Panc1 (cell line): Measurements from ENCODE around the gene PIAS1. TPM values are rescaled to one million over a fixed set of nuclear protein-coding genes. Genes with fewer than 3 reads are reported as not detected.

Experiments
- ATAC-seq: fragments of 200-7000 bp; cut with Tn5 transposase; 2 replicates; pipeline ENCODE4 v1.9.1; 2020; ENCODE audit warnings: mild to moderate bottlenecking, moderate library complexity
- BruUV-seq: library from RNA; stranded (reverse); fragments of 400-500 nt; replicated peaks from 2 replicates; lab custom pipeline; 2021; lab: Mats Ljungman, UMichigan
- CTCF ChIA-PET: fragments of 300-600 bp; sonication (Branson Sonifier 250); formaldehyde crosslinking; loops from one replicate; lab custom pipeline; 2022; ENCODE audit warnings: antibody characterized with exemption; lab: Charles Lee
- POLR2A ChIA-PET: fragments of 300-600 bp; sonication (Branson Sonifier 250); formaldehyde crosslinking; loops from one replicate; lab custom pipeline; 2022; ENCODE audit warnings: antibody characterized with exemption; lab: Charles Lee
- DNase-seq: peaks from one replicate; pipeline ENCODE4 v3.0.0-alpha.2; 2010; ENCODE audit warnings: low read depth, low spot score
- H3K27ac ChIP-seq: 2 replicates; pipeline ENCODE4 v1.5.1; 2011; ENCODE audit warnings: mild to moderate bottlenecking, low read length, inconsistent platforms
- H3K27me3 ChIP-seq: fragments of 200-500 bp; sonication (Bioruptor generic); 2 replicates; pipeline ENCODE4 v1.6.0; 2014; ENCODE audit warnings: low read length, inconsistent platforms; ENCODE audit not compliant: control insufficient read depth, insufficient read depth
- H3K36me3 ChIP-seq: fragments of 200-500 bp; sonication (Bioruptor generic); 2 replicates; pipeline ENCODE4 v1.5.1; 2014; ENCODE audit warnings: inconsistent platforms, mild to moderate bottlenecking, low read length, moderate library complexity; ENCODE audit not compliant: control insufficient read depth, insufficient read depth
- H3K4me1 ChIP-seq: 2 replicates; pipeline ENCODE4 v1.5.1; 2011; ENCODE audit warnings: inconsistent platforms, mild to moderate bottlenecking, low read length, moderate library complexity; ENCODE audit not compliant: control insufficient read depth, insufficient read depth
- H3K4me3 ChIP-seq, 2 experiments: 2 replicates each; pipeline ENCODE4 v1.5.1; 2011 to 2012; ENCODE audit warnings: low read depth in 2 of 2, low read length in 2 of 2, mild to moderate bottlenecking in 2 of 2, inconsistent platforms in 1 of 2, moderate library complexity in 1 of 2
- H3K9me3 ChIP-seq: fragments of 200-500 bp; sonication (Bioruptor generic); 2 replicates; pipeline ENCODE4 v1.5.1; 2014; ENCODE audit warnings: low read depth, mild to moderate bottlenecking, inconsistent platforms, low read length, moderate library complexity; ENCODE audit not compliant: control insufficient read depth, insufficient read depth
- POLR2AphosphoS5 ChIP-seq: IDR thresholded peaks from 2 replicates; pipeline ENCODE4 v1.6.1; 2012; ENCODE audit warnings: mild to moderate bottlenecking, low read depth, low read length, moderate library complexity
- SIN3A ChIP-seq: IDR thresholded peaks from 2 replicates; pipeline ENCODE4 v1.6.1; 2012; ENCODE audit warnings: low read depth, mild to moderate bottlenecking, low read length, moderate library complexity, borderline replicate concordance; ENCODE audit not compliant: insufficient read depth
- TCF7L2 ChIP-seq: IDR thresholded peaks from 2 replicates; pipeline ENCODE4 v1.6.1; 2011; ENCODE audit warnings: mild to moderate bottlenecking, low read depth, low read length, inconsistent platforms
- in situ Hi-C: cut with HindIII; loops from 2 replicates; pipeline ENCODE4 v1.10.0; 2016; ENCODE audit warnings: low sequenced_read_pairs, low pct_unique_long_range_greater_than_20kb
- intact Hi-C: fragments of 100-400 bp; cut with micrococcal nuclease; formaldehyde crosslinking; loops from one replicate; pipeline ENCODE4 v1.10.0; 2022; ENCODE audit not compliant: unreplicated experiment
- total RNA-seq: library from RNA; stranded (reverse); gene quantifications from one replicate; pipeline ENCODE4 v1.2.1, GENCODE V29; 2021; ENCODE audit not compliant: unreplicated experiment
- TF ChIP-seq, protein P1 (sequence below), 2 experiments: IDR thresholded peaks; 2 replicates each; pipeline ENCODE4 v1.6.1; 2011 to 2012; ENCODE audit warnings: low read depth in 2 of 2, control low read depth in 1 of 2, low read length in 1 of 2, mild to moderate bottlenecking in 1 of 2, moderate library complexity in 1 of 2; ENCODE audit not compliant: insufficient read depth in 1 of 2
- TF ChIP-seq, protein P2 (sequence below): fragments of 450-650 bp; IDR thresholded peaks from 2 replicates; pipeline ENCODE4 v1.5.1; 2017; ENCODE audit warnings: mild to moderate bottlenecking

Gene PIAS1
- total RNA-seq, 1 experiment from 2014 or later = 44.5 TPM

DNA sequence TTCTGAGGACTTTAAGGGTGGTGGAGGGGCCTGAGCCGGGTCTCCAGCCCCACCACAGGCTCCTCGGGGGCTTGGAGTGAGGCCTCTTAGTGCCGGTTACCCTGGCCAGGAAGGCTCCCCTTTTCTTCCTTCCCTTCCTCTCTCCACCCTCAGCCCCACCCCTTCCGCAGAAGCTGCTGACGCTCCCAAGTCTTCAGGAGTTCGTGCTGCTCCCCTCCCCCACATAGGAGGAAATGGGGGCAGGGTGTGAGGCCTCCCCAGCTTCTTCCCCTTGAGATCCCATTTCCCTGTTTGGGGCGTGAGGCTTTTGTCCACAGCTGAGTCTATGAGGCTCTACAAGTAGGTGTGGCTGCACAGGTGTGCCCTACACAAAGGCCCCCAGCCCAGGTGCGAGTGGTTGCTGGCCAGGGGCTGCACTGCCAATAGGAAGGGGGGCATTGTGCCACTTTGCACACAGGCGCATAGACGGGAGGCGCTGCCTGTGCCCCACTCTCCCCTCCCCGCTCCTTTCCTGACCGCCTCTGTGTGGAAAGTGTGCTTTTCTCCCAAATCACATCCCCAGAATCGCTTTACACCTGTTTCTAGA is 151.9 kb downstream of the PIAS1 start:
- H3K27ac ChIP-seq = no peak overlapping the region
- in situ Hi-C loops (no loop called here), intact Hi-C loops (no loop called here)
- H3K4me3 ChIP-seq = no peak overlapping the region
- TF ChIP-seq, protein P1, sequence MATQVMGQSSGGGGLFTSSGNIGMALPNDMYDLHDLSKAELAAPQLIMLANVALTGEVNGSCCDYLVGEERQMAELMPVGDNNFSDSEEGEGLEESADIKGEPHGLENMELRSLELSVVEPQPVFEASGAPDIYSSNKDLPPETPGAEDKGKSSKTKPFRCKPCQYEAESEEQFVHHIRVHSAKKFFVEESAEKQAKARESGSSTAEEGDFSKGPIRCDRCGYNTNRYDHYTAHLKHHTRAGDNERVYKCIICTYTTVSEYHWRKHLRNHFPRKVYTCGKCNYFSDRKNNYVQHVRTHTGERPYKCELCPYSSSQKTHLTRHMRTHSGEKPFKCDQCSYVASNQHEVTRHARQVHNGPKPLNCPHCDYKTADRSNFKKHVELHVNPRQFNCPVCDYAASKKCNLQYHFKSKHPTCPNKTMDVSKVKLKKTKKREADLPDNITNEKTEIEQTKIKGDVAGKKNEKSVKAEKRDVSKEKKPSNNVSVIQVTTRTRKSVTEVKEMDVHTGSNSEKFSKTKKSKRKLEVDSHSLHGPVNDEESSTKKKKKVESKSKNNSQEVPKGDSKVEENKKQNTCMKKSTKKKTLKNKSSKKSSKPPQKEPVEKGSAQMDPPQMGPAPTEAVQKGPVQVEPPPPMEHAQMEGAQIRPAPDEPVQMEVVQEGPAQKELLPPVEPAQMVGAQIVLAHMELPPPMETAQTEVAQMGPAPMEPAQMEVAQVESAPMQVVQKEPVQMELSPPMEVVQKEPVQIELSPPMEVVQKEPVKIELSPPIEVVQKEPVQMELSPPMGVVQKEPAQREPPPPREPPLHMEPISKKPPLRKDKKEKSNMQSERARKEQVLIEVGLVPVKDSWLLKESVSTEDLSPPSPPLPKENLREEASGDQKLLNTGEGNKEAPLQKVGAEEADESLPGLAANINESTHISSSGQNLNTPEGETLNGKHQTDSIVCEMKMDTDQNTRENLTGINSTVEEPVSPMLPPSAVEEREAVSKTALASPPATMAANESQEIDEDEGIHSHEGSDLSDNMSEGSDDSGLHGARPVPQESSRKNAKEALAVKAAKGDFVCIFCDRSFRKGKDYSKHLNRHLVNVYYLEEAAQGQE (IDR thresholded peaks at IDR 0.05; ENCODE audit: insufficient read depth in 1 of 2, low read depth in 2 of 2, low read length in 1 of 2) = no peak
- no peak for TF ChIP-seq SIN3A
- TF ChIP-seq, protein P2, sequence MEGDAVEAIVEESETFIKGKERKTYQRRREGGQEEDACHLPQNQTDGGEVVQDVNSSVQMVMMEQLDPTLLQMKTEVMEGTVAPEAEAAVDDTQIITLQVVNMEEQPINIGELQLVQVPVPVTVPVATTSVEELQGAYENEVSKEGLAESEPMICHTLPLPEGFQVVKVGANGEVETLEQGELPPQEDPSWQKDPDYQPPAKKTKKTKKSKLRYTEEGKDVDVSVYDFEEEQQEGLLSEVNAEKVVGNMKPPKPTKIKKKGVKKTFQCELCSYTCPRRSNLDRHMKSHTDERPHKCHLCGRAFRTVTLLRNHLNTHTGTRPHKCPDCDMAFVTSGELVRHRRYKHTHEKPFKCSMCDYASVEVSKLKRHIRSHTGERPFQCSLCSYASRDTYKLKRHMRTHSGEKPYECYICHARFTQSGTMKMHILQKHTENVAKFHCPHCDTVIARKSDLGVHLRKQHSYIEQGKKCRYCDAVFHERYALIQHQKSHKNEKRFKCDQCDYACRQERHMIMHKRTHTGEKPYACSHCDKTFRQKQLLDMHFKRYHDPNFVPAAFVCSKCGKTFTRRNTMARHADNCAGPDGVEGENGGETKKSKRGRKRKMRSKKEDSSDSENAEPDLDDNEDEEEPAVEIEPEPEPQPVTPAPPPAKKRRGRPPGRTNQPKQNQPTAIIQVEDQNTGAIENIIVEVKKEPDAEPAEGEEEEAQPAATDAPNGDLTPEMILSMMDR = no peak
- TF ChIP-seq POLR2AphosphoS5 = no peak
- no peak for TF ChIP-seq TCF7L2
- no peaks in the 10 kb centered on the region for H3K27me3 ChIP-seq
- ChIA-PET CTCF (no interaction called here), POLR2A (no interaction called here)
- peaks cover 11% of the 10 kb centered on the region for H3K4me1 ChIP-seq
- BruUV-seq = no TSS peak
- ATAC-seq (no peak), DNase-seq (no peak)
- H3K9me3 ChIP-seq = no peaks in the 10 kb centered on the region
- no peaks in the 10 kb centered on the region for H3K36me3 ChIP-seq

DNA sequence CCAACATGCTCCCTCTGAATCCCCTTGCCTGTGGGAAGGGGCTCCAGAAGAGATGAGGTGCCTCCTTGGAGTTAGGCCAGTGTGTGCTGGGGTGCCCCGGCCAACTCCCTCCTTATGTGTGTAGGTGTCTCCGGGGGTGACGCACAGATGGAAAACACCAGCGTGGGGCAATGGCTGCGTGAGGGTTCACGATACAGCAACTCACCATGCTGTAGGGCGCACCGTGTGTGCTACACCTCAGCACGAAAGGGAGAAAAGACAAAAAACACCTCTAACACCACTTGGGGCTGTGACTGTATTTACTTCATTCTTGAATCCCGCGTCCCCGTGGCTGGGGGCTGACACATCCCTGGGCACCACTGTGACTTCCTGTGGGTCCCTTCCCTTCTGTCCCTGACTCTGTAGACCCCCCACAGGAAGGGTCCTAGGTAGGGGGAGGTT is 152.6 kb downstream of the PIAS1 start:
- DNase-seq (no peak), ATAC-seq (no peak)
- ChIA-PET CTCF (no interaction called here), POLR2A (no interaction called here)
- Histone ChIP-seq H3K9me3 (no peaks in the 10 kb centered on the region), H3K27me3 (no peaks in the 10 kb centered on the region), H3K27ac (no peak overlapping the region), H3K4me3 (no peak overlapping the region), H3K4me1 (peaks cover 11% of the 10 kb centered on the region), H3K36me3 (no peaks in the 10 kb centered on the region)
- intact Hi-C loops (no loop called here), in situ Hi-C loops (no loop called here)
- BruUV-seq = no TSS peak
- TF ChIP-seq, protein P2 = no peak
